HepG2 (cell line): ENCODE results near the gene C2. TPM values are rescaled to one million over a fixed set of nuclear protein-coding genes. Genes with fewer than 3 reads are reported as not detected.

Experiments used
- BRCA1 ChIP-seq: sonication (generic); formaldehyde crosslinking; IDR thresholded peaks from 2 replicates; pipeline ENCODE4 v1.4.0; 2020; ENCODE audit warnings: missing genetic modification reagents
- IRF2 ChIP-seq: IDR thresholded peaks from 2 replicates; pipeline ENCODE4 v1.6.1; 2018; ENCODE audit warnings: missing genetic modification reagents, missing compliant biosample characterization
- KDM6A ChIP-seq: IDR thresholded peaks from 2 replicates; pipeline ENCODE4 v1.6.1; 2016; ENCODE audit warnings: low read depth
- KLF11 ChIP-seq: IDR thresholded peaks from 2 replicates; pipeline ENCODE4 v1.6.1; 2016; ENCODE audit warnings: missing compliant biosample characterization
- KLF9 ChIP-seq: IDR thresholded peaks from 2 replicates; pipeline ENCODE4 v1.6.1; 2016; ENCODE audit warnings: low read depth
- MAFK ChIP-seq, 2 experiments: IDR thresholded peaks in 1 of 2; conservative IDR thresholded peaks in 1 of 2; 2 replicates each; pipeline ENCODE4 v1.6.1; 2011; ENCODE audit warnings: improper control_type of control experiment in 2 of 2, low read length in 2 of 2
- PATZ1 ChIP-seq: sonication (generic); formaldehyde crosslinking; IDR thresholded peaks from 2 replicates; pipeline ENCODE4 v1.4.0; 2020; ENCODE audit warnings: missing genetic modification reagents
- RCOR2 ChIP-seq: IDR thresholded peaks from 2 replicates; pipeline ENCODE4 v1.6.1; 2016; ENCODE audit warnings: missing biosample characterization, missing genetic modification reagents
- SPEN ChIP-seq: sonication (generic); formaldehyde crosslinking; IDR thresholded peaks from 2 replicates; pipeline ENCODE4 v1.5.1; 2020; ENCODE audit warnings: low read depth, mild to moderate bottlenecking, missing genetic modification reagents
- ZBTB44 ChIP-seq: sonication (generic); formaldehyde crosslinking; IDR thresholded peaks from 2 replicates; pipeline ENCODE4 v1.4.0; 2020; ENCODE audit warnings: missing genetic modification reagents
- ZEB1 ChIP-seq: IDR thresholded peaks from 2 replicates; pipeline ENCODE4 v1.6.1; 2012; ENCODE audit warnings: mild to moderate bottlenecking, low read depth, inconsistent platforms; ENCODE audit not compliant: insufficient replicate concordance
- ZFYVE20 ChIP-seq: sonication (generic); formaldehyde crosslinking; IDR thresholded peaks from 2 replicates; pipeline ENCODE4 v1.8.0; 2023; ENCODE audit warnings: low read depth, mild to moderate bottlenecking, moderate library complexity, missing genetic modification reagents, borderline replicate concordance
- ZKSCAN8 ChIP-seq: IDR thresholded peaks from 2 replicates; pipeline ENCODE4 v1.6.1; 2016; ENCODE audit warnings: borderline replicate concordance, missing genetic modification reagents, missing compliant biosample characterization
- ZNF138 ChIP-seq: sonication (generic); formaldehyde crosslinking; IDR thresholded peaks from 2 replicates; pipeline ENCODE4 v1.5.0; 2020; ENCODE audit warnings: mild to moderate bottlenecking, low read depth, missing genetic modification reagents
- ZNF160 ChIP-seq: sonication (generic); formaldehyde crosslinking; IDR thresholded peaks from 2 replicates; pipeline ENCODE4 v1.8.0; 2022; ENCODE audit warnings: mild to moderate bottlenecking, inconsistent platforms, missing genetic modification reagents
- ZNF263 ChIP-seq: sonication (generic); formaldehyde crosslinking; IDR thresholded peaks from 2 replicates; pipeline ENCODE4 v1.4.0; 2020; ENCODE audit warnings: missing genetic modification reagents
- ZNF276 ChIP-seq: sonication (generic); formaldehyde crosslinking; IDR thresholded peaks from 2 replicates; pipeline ENCODE4 v1.4.0; 2020; ENCODE audit warnings: mild to moderate bottlenecking, low read depth, missing genetic modification reagents
- ZNF382 ChIP-seq: sonication (generic); formaldehyde crosslinking; IDR thresholded peaks from 2 replicates; pipeline ENCODE4 v1.5.0; 2020; ENCODE audit warnings: missing genetic modification reagents, mild to moderate bottlenecking, borderline replicate concordance
- ZNF567 ChIP-seq: sonication (generic); formaldehyde crosslinking; IDR thresholded peaks from 2 replicates; pipeline ENCODE4 v1.8.1; 2023; ENCODE audit warnings: mild to moderate bottlenecking, missing genetic modification reagents, borderline replicate concordance
- ZNF83 ChIP-seq: sonication (generic); formaldehyde crosslinking; IDR thresholded peaks from 2 replicates; pipeline ENCODE4 v1.4.0; 2020; ENCODE audit warnings: missing genetic modification reagents, mild to moderate bottlenecking, borderline replicate concordance
- polyA plus RNA-seq, 8 experiments: library from polyadenylated mRNA; depleted of rRNA in 3 of 8; stranded (reverse) in 7 of 8; unstranded in 1 of 8; fragments of >200 nt; fragmentation: Illumina TruSeq in 4 of 8; extraction: Trizol in 4 of 8; gene quantifications; 2 replicates each; pipeline versions ENCODE4 v1.2.1 to v1.2.3, GENCODE V29; 2011 to 2016; ENCODE audit warnings: low read depth in 4 of 8, missing spikeins in 1 of 8, mixed read lengths in 1 of 8; ENCODE audit not compliant: insufficient read depth in 1 of 8
- total RNA-seq, 5 experiments: library from RNA; depleted of rRNA; stranded (reverse); fragments of >200 nt; fragmentation: Illumina TruSeq; extraction: Trizol; gene quantifications; 2 replicates each; pipeline ENCODE4 v1.2.3, GENCODE V29; 2016; ENCODE audit warnings: low read depth in 1 of 5
- TF ChIP-seq, protein P1 (sequence below): sonication (generic); formaldehyde crosslinking; IDR thresholded peaks from 2 replicates; pipeline ENCODE4 v1.4.0; 2020; ENCODE audit warnings: missing genetic modification reagents

C2 gene
- total and polyA plus RNA-seq, 2 of the 13 experiments (the other 11 are each of a cell fraction or from before 2014, with no cell fraction given), result 165 to 307 TPM

DNA sequence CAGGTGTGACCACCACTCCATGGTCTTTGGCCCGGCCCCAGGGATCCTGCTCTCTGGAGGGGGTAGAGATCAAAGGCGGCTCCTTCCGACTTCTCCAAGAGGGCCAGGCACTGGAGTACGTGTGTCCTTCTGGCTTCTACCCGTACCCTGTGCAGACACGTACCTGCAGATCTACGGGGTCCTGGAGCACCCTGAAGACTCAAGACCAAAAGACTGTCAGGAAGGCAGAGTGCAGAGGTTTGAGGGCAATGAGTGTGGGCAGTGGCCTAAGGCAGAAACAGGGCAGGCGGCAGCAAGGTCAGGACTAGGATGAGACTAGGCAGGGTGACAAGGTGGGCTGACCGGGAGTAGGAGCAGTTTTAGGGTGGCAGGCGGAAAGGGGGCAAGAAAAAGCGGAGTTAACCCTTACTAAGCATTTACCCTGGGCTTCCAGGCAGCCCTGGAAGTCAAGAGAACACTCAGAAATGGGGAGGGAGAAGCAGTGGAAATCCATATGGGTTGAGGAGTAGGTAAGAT lies 18.9 kb downstream of the C2 start (continued):
- 0 out of 2 replicates have a peak, but pooled peaks have one; percentile 9 for TF ChIP-seq ZBTB44 (CRISPR knock-in tag)
- TF ChIP-seq KDM6A (CRISPR knock-in tag), result no peak
- no peak for TF ChIP-seq ZEB1
- TF ChIP-seq KLF11, result no peak
- no peak for TF ChIP-seq KLF9 (CRISPR knock-in tag)
- TF ChIP-seq RCOR2, result no peak; the same call in 1 of the 2 replicates
- no peak for TF ChIP-seq ZNF138 (CRISPR knock-in tag)
- no peak for TF ChIP-seq ZNF160 (CRISPR knock-in tag)
- TF ChIP-seq ZNF382 (CRISPR knock-in tag), result no peak
- TF ChIP-seq ZNF567 (CRISPR knock-in tag), result no peak
- TF ChIP-seq ZNF263 (CRISPR knock-in tag), result no peak
- TF ChIP-seq ZKSCAN8 (CRISPR knock-in tag), result no peak
- no peak for TF ChIP-seq ZNF83
- no peak for TF ChIP-seq ZFYVE20 (CRISPR knock-in tag)
- TF ChIP-seq ZNF276 (CRISPR knock-in tag), result 0 out of 2 replicates have a peak, but pooled peaks have one; percentile 48
- TF ChIP-seq IRF2 (CRISPR knock-in tag), result no peak
- no peak for TF ChIP-seq SPEN
- TF ChIP-seq MAFK (conservative IDR thresholded peaks at IDR 0.05 in 1 of 2, IDR thresholded peaks at IDR 0.05 in 1 of 2; ENCODE audit: low read length in 2 of 2), result peak; percentile 28 to 39; a peak in 2 of 4 replicates
- TF ChIP-seq, protein P1, sequence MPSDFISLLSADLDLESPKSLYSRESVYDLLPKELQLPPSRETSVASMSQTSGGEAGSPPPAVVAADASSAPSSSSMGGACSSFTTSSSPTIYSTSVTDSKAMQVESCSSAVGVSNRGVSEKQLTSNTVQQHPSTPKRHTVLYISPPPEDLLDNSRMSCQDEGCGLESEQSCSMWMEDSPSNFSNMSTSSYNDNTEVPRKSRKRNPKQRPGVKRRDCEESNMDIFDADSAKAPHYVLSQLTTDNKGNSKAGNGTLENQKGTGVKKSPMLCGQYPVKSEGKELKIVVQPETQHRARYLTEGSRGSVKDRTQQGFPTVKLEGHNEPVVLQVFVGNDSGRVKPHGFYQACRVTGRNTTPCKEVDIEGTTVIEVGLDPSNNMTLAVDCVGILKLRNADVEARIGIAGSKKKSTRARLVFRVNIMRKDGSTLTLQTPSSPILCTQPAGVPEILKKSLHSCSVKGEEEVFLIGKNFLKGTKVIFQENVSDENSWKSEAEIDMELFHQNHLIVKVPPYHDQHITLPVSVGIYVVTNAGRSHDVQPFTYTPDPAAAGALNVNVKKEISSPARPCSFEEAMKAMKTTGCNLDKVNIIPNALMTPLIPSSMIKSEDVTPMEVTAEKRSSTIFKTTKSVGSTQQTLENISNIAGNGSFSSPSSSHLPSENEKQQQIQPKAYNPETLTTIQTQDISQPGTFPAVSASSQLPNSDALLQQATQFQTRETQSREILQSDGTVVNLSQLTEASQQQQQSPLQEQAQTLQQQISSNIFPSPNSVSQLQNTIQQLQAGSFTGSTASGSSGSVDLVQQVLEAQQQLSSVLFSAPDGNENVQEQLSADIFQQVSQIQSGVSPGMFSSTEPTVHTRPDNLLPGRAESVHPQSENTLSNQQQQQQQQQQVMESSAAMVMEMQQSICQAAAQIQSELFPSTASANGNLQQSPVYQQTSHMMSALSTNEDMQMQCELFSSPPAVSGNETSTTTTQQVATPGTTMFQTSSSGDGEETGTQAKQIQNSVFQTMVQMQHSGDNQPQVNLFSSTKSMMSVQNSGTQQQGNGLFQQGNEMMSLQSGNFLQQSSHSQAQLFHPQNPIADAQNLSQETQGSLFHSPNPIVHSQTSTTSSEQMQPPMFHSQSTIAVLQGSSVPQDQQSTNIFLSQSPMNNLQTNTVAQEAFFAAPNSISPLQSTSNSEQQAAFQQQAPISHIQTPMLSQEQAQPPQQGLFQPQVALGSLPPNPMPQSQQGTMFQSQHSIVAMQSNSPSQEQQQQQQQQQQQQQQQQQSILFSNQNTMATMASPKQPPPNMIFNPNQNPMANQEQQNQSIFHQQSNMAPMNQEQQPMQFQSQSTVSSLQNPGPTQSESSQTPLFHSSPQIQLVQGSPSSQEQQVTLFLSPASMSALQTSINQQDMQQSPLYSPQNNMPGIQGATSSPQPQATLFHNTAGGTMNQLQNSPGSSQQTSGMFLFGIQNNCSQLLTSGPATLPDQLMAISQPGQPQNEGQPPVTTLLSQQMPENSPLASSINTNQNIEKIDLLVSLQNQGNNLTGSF, result no peak
- no peak for TF ChIP-seq BRCA1 (CRISPR knock-in tag)
- no peak for TF ChIP-seq PATZ1 (CRISPR knock-in tag)
